GM19372 (cell line): Measurements from ENCODE around the gene PIBF1.
A peak's percentile ranks its signal among the peaks of the same experiment; 100 is the strongest.

Source experiments
- ATAC-seq: cut with Tn5 transposase; IDR thresholded peaks from one replicate; pipeline ENCODE4 v1.9.1; 2021; ENCODE audit warnings: mild to moderate bottlenecking, low read depth, moderate library complexity; ENCODE audit not compliant: unreplicated experiment

PIBF1 gene

DNA sequence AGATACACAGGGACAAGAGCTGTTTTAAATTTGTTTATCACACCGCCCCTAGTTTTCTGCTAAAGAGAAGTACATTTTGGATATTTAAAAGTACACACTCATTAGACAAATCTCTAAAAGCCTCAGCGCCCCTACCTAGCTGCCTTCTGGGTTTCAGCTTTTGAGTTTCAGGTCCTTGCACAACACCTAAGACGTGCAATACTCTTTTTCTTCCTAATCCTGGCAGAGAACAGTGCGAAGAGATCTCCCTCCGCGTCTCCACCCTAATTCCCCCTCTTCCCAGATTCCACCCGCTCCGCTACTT is 276.5 kb downstream of the PIBF1 start:
- ATAC-seq, result peak; percentile 13

DNA sequence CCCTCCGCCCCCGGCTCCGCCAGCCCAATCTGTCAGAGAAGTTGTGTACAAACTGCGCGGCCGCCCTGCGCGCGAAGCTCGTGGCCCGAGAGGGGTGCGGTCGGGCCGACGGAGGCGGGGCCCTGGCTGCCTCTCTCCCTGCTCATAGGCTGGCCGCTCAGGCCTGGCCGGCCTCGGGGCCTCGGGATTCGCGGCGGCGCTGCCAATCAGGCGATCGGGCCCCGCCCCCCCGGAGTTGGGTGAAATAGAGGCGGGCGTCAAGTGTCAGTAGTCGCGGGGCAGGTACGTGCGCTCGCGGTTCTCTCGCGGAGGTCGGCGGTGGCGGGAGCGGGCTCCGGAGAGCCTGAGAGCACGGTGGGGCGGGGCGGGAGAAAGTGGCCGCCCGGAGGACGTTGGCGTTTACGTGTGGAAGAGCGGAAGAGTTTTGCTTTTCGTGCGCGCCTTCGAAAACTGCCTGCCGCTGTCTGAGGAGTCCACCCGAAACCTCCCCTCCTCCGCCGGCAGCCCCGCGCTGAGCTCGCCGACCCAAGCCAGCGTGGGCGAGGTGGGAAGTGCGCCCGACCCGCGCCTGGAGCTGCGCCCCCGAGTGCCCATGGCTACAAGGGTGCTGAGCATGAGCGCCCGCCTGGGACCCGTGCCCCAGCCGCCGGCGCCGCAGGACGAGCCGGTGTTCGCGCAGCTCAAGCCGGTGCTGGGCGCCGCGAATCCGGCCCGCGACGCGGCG is 277.0 kb downstream of the PIBF1 start, which contains the start of gene KLF5:
KLF5 (plus strand) TSS at position 270 of the 724 bp plus-strand sequence; CDS start at position 593, 323 bp downstream.
- ATAC-seq, result peak; percentile 93

DNA sequence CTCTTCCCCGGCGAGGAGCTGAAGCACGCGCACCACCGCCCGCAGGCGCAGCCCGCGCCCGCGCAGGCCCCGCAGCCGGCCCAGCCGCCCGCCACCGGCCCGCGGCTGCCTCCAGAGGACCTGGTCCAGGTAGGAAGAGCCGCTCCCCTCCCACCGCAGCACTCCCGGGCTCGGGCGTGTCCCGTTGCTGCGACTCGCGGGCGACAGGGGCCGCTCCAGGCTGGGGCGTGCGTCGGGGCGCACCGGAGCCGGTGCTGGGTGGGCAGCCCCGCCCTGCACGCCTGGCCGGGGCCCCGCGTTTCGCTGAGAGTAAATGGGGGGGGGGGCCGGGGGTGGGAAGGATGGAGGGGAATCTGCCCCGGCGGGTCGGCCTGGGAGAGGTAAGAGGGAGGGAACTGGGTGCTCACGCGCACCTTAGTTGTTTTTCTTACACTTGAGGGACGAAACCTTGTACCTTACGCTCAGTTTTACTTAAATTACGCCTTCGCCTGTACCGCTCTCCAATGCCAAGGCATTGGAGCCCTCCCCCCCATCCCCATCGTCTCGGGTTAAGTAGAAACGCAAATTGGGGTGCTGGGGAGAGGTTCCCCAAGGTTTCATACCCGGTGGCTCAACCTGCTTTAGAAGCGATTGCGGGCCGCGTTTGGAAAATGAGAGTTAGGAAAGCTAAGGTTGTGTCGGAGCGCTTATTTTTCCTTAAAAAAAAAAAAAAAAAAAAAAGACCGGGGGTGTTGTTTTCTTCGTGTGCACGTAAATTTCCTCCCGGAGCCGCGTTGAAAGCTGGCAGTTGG is 277.7 kb downstream of the PIBF1 start:
- ATAC-seq, result peak; percentile 33

DNA sequence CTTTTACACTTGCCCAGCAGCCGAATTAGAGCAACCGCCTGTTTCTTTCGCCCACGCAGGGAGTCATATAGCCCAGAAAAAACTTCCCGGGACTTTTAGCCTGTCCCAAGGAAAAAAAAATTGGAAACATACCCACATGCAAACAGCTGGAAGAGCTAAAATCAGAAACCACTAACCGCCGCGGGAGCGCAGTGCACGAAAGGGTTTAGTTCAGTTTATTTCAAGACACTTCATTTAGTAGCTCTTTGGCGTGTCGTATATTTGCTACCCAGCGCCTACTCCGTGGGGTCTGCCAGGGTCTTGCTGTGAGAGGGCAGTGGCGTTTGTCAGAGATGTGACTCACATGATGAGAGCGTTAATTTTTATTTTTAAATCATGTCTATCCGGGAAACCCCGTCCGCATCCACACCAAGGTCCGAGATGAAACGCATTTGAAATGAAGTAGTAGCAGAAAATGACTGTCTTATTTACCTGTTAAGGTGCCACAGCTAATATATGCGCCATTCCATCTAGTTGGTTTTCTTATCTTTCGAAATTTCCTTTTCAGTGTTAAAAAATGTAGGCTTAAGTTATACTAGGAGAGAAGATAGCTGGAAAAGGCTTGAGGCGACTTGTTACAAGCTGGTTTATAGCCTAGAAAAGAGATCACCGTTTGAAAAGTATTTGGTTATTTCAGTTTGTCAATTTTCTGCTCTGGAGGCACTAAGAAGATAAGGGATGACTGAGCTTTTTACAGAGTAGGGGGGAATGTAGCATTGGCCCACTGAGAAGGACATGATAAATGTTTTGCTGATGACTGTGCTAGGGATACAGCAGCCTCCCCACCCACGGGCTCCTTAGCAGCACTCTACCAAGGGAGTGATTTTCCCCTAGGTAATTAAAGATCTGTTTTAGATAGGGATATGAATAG is 278.6 kb downstream of the PIBF1 start:
- ATAC-seq, result no peak

DNA sequence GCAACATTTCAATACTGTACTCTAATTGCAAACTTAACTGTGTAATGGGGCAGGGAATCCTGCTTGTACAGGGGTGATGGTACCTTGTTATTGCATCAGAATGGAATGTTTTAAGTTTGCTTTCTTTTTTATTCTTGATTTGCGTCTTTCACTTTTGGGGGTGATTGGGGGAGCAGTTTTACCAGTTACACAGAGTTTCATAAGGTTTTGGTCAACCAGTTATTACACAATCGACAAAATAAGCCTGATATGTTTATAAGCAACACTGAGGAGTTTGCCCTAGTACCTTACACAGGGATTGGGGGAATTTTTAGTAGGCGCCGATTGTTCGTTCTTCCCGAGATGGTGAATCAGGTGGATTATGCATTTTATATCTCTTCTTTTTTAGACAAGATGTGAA is 279.5 kb downstream of the PIBF1 start:
- no peak for ATAC-seq

DNA sequence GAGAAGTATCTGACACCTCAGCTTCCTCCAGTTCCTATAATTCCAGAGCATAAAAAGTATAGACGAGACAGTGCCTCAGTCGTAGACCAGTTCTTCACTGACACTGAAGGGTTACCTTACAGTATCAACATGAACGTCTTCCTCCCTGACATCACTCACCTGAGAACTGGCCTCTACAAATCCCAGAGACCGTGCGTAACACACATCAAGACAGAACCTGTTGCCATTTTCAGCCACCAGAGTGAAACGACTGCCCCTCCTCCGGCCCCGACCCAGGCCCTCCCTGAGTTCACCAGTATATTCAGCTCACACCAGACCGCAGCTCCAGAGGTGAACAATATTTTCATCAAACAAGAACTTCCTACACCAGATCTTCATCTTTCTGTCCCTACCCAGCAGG is 279.9 kb downstream of the PIBF1 start:
- no peak for ATAC-seq

DNA sequence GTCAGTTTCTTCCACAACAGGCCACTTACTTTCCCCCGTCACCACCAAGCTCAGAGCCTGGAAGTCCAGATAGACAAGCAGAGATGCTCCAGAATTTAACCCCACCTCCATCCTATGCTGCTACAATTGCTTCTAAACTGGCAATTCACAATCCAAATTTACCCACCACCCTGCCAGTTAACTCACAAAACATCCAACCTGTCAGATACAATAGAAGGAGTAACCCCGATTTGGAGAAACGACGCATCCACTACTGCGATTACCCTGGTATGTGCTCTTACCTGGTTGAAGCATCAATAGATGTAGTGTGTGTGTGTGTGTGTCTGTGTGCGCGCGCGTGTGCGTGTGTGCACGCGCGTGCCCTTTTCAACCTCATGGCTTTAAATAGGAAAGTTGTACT is 280.5 kb downstream of the PIBF1 start:
- ATAC-seq, result no peak

DNA sequence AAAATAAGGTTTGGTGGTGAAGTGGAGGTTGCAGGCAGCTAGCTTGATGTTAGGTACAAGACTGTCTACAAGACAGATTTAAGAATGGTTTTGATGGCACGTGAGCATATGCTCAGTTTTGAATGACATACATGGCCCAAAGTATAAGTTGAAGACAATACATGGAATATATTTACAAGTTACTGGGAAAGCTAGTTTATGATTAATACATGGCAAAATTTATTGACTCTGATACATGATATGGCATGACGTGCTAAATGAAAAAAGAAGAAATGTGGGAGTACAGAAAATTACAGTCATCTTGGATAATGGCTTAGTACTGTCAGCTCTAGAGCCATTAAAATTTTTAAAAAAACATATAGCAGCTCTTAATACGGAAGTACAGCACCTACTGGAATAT is 281.2 kb downstream of the PIBF1 start:
- no peak for ATAC-seq

DNA sequence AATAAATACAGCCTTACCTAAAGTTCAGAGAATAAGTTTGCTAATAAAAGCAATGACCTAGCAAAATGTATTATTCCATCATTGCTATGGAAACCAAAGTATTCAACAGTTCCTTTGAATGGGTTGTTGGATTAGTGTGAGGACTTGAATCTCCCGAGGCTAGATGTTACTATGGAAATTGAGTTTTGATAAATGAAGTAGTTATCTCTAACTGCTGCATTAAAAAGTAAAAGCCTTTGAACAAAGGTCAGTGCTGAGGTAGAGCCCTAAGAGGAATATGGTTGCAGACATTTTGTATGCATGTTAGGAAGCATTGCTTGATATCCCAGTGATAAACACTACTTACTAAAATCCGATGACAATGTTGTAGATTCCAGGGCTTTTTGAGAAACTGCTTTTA is 283.1 kb downstream of the PIBF1 start:
- ATAC-seq, result no peak

DNA sequence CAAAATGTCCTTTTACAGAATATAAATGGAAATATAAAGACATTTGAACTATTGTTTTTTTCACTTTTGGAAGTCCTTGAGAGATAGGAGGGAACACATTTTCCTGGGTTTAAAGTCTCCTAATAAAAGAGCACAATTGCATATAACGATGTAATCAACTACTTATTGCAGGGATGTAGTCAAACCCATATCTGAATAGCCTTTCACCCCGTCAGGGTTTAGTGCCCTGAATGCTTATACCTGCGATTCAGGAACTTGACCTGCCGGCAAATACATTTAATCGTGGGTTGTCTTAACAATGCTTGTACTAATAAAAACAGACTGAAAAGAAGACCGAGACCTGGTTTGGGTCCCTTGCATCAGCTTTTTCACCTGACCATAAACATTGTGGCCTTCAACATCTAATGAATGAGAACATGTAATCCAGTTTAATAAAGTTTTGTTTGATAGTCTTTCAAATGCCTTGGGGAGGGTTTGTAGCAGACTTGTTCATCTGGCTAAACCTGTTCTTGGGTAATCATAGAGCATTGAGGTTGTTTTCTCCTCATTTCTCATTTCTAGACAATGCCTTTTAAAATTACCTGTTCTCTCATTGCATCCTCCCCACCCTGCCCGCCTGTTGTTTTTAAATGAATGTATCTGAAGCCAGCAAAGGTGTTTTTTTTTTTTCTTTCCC is 283.9 kb downstream of the PIBF1 start:
- no peak for ATAC-seq
